Stimulated activated CD4-positive, alpha-beta T cell treated with anti-CD3 and anti-CD28 coated beads, Interleukin-1b, Interleukin-23, amount 100 ng/mL, for 1 hour (primary cell): Measurements from ENCODE around the gene PRDM7.
"Not testable (repeated sequence)": the region's sequence is repeated elsewhere in the genome, so short reads cannot be mapped to it uniquely, and the experiment has no call there.

Experiments used
- DNase-seq, 2 donors: peaks; one replicate each; pipeline ENCODE4 v3.0.0-alpha.2; 2020; ENCODE audit warnings: low read depth in 2 of 2

PRDM7 gene

GRCh38 chr16:90072442-90073105 is 4.6 kb downstream of the PRDM7 start:
- no peak for DNase-seq

GRCh38 chr16:90070440-90070839 is 6.7 kb downstream of the PRDM7 start:
- no peak for DNase-seq

GRCh38 chr16:90061437-90061836 is 15.7 kb downstream of the PRDM7 start:
- no peak for DNase-seq

- no peak for DNase-seq
Observed at GRCh38 chr16:90057738-90058173, 19.4 kb downstream of the PRDM7 start.

GRCh38 chr16:90056521-90056920 is 20.6 kb downstream of the PRDM7 start:
- DNase-seq = not testable (repeated sequence)

- no peak for DNase-seq
Observed at GRCh38 chr16:90055371-90055770, 21.8 kb downstream of the PRDM7 start.

- DNase-seq = no peak
Observed at GRCh38 chr16:90054554-90054953, 22.6 kb downstream of the PRDM7 start.

- no peak for DNase-seq
Observed at GRCh38 chr16:90053902-90054500, 23.1 kb downstream of the PRDM7 start.

- no peak for DNase-seq
Observed at GRCh38 chr16:90050969-90051368, 26.2 kb downstream of the PRDM7 start.

GRCh38 chr16:90048737-90049330 is 28.3 kb downstream of the PRDM7 start:
- no peak for DNase-seq

GRCh38 chr16:90048347-90048722 is 28.8 kb downstream of the PRDM7 start:
- no peak for DNase-seq

- DNase-seq = no peak
Observed at GRCh38 chr16:90047714-90048346, 29.3 kb downstream of the PRDM7 start.

- no peak for DNase-seq
Observed at GRCh38 chr16:90046971-90047713, 30.0 kb downstream of the PRDM7 start.

GRCh38 chr16:90046122-90046970 is 30.8 kb downstream of the PRDM7 start:
- no peak for DNase-seq

- no peak for DNase-seq
Observed at GRCh38 chr16:90044111-90044551, 33.0 kb downstream of the PRDM7 start.

- DNase-seq = no peak
Observed at GRCh38 chr16:90043526-90043925, 33.6 kb downstream of the PRDM7 start.

- no peak for DNase-seq
Observed at GRCh38 chr16:90042946-90043514, 34.1 kb downstream of the PRDM7 start.

- no peak for DNase-seq
Observed at GRCh38 chr16:90041896-90042473, 35.1 kb downstream of the PRDM7 start.

GRCh38 chr16:90040152-90041023 is 36.7 kb downstream of the PRDM7 start:
- no peak for DNase-seq
